Ascending aorta (tissue), 2 donors: ENCODE data around the gene SMARCD1. TPM values are rescaled to one million over a fixed set of nuclear protein-coding genes. Genes with fewer than 3 reads are reported as not detected.
A peak's percentile ranks its signal among the peaks of the same experiment; 100 is the strongest.
"Not testable (repeated sequence)": the region's sequence is repeated elsewhere in the genome, so short reads cannot be mapped to it uniquely, and the experiment has no call there.

Source experiments
- DNase-seq, 2 donors: peaks; one replicate each; pipeline ENCODE4 v3.0.0-alpha.2; 2019; ENCODE audit warnings: low spot score in 2 of 2
- H3K27ac ChIP-seq, 2 donors: fragments of 200-600 bp; sonication (generic); one replicate each; pipeline ENCODE4 v1.5.1; 2016 to 2017; ENCODE audit warnings: mild to moderate bottlenecking in 1 of 2
- H3K27me3 ChIP-seq: fragments of 200-600 bp; sonication (generic); one replicate; pipeline ENCODE4 v1.5.1; 2017
- H3K36me3 ChIP-seq, 2 donors: fragments of 200-600 bp; sonication (generic); one replicate each; pipeline ENCODE4 v1.5.1; 2016
- H3K4me1 ChIP-seq, 2 donors: fragments of 200-600 bp; sonication (generic); one replicate each; pipeline ENCODE4 v1.5.1; 2016 to 2017; ENCODE audit warnings: mild to moderate bottlenecking in 1 of 2
- H3K4me3 ChIP-seq, 2 donors: fragments of 200-600 bp; sonication (generic); one replicate each; pipeline ENCODE4 v1.5.1; 2016 to 2017; ENCODE audit warnings: mild to moderate bottlenecking in 1 of 2
- H3K9me3 ChIP-seq, 2 donors: fragments of 200-600 bp; sonication (generic); one replicate each; pipeline ENCODE4 v1.5.1; 2016
- intact Hi-C: fragments of 100-400 bp; cut with DNase I; formaldehyde crosslinking; loops from one replicate; pipeline ENCODE4 v1.15.1; 2023
- total RNA-seq: library from RNA; depleted of rRNA; stranded (reverse); fragments of >200 nt; gene quantifications from one replicate; pipeline ENCODE4 v1.1.0, GENCODE V29; 2016
- TF ChIP-seq, protein P1 (sequence below), 3 experiments: fragments of 200-600 bp in 2 of 3; fragments of 450-650 bp in 1 of 3; sonication (generic) in 2 of 3; IDR thresholded peaks; one replicate each; pipeline ENCODE4 v1.5.1; 2016 to 2019; ENCODE audit warnings: antibody characterized with exemption in 3 of 3, mild to moderate bottlenecking in 1 of 3, moderate library complexity in 1 of 3

The SMARCD1 gene
- total RNA-seq, 1 donor from 2014 or later, result 277 TPM

DNA sequence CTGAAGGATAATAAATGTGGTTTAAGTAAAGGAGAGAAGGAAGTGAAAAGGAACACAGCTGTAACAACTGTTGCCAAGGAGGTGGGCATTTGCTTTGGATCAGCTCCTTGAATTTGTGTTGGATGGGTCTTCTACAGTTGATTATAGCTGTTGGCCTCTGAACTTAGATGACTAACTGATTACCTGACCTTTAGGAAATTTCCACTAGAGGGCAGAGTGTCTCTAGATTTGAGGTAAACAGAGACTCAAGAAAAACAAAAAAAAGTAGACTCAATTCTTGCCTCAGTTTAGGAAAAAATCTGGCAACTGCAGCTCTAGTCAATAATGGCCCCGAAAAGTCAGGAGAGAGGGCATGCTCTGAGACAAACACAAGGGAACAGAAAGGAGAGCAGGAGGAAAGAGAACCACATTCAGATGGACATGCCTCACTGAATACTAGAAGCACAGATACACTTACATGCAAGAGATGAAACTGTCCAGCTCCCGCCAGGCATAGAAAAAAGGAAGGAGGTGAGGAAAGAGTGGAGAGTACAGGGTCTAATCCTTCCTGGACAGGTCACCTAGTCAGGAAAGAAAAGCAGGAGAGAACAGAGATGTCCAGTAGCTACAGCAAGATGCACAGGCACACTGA, 47.5 kb downstream of the SMARCD1 start:
- no peak for DNase-seq
- no peak overlapping the region for H3K4me3 ChIP-seq
- peaks cover 42 to 81% of the 10 kb centered on the region in 2 donors for H3K36me3 ChIP-seq
- intact Hi-C loops, result loop anchor here (5.0 kb wide), 1 partner anchor 35 kb away; the partner anchor contains the start of gene CERS5
- peak overlapping the region; percentile 48 to 53 for H3K27ac ChIP-seq
- TF ChIP-seq, protein P1, sequence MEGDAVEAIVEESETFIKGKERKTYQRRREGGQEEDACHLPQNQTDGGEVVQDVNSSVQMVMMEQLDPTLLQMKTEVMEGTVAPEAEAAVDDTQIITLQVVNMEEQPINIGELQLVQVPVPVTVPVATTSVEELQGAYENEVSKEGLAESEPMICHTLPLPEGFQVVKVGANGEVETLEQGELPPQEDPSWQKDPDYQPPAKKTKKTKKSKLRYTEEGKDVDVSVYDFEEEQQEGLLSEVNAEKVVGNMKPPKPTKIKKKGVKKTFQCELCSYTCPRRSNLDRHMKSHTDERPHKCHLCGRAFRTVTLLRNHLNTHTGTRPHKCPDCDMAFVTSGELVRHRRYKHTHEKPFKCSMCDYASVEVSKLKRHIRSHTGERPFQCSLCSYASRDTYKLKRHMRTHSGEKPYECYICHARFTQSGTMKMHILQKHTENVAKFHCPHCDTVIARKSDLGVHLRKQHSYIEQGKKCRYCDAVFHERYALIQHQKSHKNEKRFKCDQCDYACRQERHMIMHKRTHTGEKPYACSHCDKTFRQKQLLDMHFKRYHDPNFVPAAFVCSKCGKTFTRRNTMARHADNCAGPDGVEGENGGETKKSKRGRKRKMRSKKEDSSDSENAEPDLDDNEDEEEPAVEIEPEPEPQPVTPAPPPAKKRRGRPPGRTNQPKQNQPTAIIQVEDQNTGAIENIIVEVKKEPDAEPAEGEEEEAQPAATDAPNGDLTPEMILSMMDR (IDR thresholded peaks at IDR 0.05), result no peak
- H3K27me3 ChIP-seq, result no peaks in the 10 kb centered on the region
- no peaks in the 10 kb centered on the region for H3K9me3 ChIP-seq
- H3K4me1 ChIP-seq, result peaks cover 7 to 8% of the 10 kb centered on the region in 2 donors

DNA sequence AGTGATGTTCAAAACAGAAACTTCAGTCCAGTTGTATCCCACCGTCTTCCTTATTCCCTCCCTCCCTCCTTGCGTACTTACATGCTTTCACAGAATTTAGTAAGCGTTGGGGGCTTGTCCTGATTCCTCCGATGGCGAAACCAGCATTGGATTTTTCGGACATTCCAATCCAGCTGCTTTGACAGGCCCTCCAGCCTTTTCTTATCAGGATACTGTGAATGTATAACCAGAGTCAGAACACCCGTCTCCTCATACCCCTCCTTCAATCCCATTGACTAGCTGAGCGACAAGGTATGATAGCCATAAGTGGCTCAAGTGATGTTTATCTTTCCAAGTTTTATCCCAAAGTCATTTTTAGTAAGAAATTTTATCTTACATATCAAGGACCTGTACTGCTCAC, 57.9 kb downstream of the SMARCD1 start:
- TF ChIP-seq, protein P1 (IDR thresholded peaks at IDR 0.05), result no peak

DNA sequence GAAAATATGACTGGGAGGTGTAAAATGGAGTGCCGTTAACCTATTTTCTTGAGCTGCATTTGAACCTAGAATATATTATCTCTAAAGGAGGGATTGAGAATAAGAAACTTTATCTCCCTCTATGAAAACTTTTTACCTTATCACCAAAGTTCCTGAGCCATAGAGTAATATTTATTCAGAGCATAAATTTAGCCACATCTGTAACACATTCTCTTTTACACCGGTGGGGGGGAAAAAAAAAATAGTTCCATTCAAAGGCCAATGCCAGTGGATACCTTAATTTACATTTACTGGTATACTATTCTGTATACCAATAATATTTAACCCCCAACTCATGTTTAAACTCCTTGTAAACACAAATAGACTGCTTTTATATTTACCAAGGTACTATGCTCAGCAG, 60.3 kb downstream of the SMARCD1 start:
- TF ChIP-seq, protein P1 (IDR thresholded peaks at IDR 0.05), result no peak
- H3K4me3 ChIP-seq, result no peak overlapping the region
- no peak overlapping the region for H3K27ac ChIP-seq
- peaks cover 3 to 7% of the 10 kb centered on the region in 2 donors for H3K4me1 ChIP-seq
- no peak for DNase-seq
- H3K36me3 ChIP-seq, result peaks cover 11 to 20% of the 10 kb centered on the region in 2 donors
- H3K27me3 ChIP-seq, result no peaks in the 10 kb centered on the region
- intact Hi-C loops, result no loop called here
- no peaks in the 10 kb centered on the region for H3K9me3 ChIP-seq

More for the DNA sequence above, 57.9 kb downstream of the SMARCD1 start:
- peaks cover 13 to 21% of the 10 kb centered on the region in 2 donors for H3K36me3 ChIP-seq
- DNase-seq, result no peak
- intact Hi-C loops, result no loop called here
- H3K4me1 ChIP-seq, result peaks cover 3 to 7% of the 10 kb centered on the region in 2 donors
- H3K4me3 ChIP-seq, result no peak overlapping the region
- no peaks in the 10 kb centered on the region for H3K27me3 ChIP-seq
- no peak overlapping the region for H3K27ac ChIP-seq
- H3K9me3 ChIP-seq, result no peaks in the 10 kb centered on the region

DNA sequence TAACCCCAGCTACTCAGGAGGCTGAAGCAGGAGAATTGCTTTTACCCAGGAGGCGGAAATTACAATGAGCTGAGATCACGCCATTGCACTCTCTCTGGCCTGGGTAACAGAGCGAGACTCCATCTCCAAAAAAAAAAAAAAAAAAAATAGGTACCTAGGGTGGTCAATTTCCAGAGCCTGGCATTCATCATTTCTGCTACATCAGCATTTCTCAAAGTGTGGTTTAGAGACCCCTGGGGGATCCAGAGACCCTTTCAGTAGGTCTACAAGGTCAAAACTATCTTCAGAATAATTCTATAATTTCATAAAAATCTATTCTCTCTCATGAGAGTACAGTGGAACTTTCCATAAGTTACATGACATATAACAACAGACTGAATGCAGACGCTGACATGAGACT, 62.1 kb downstream of the SMARCD1 start:
- TF ChIP-seq, protein P1 (IDR thresholded peaks at IDR 0.05), result no peak

DNA sequence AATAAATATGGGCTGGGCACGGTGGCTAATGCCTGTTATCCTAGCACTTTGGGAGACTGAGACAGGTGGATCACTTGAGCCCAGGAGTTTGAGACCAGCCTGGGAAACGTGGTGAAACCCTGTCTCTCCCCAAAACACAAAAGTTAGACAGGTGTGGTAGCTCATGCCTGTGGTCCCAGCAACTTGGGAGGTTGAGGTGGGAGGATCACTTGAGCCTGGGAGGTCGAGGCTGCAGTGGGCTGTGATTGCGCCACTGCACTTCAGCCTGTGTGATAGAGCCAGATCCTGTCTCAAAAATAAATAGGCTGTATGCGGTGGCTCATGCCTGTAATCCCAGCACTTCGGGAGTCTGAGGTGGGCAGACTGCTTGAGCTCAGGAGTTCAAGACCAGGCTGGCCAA, 62.9 kb downstream of the SMARCD1 start:
- intact Hi-C loops, H3K4me1 ChIP-seq: not testable (repeated sequence)

More for the DNA sequence above, 62.1 kb downstream of the SMARCD1 start:
- no peak overlapping the region for H3K27ac ChIP-seq
- H3K36me3 ChIP-seq, result peaks cover 6 to 11% of the 10 kb centered on the region in 2 donors
- H3K9me3 ChIP-seq, result no peaks in the 10 kb centered on the region
- DNase-seq, result no peak
- H3K4me1 ChIP-seq, result peaks cover 3 to 7% of the 10 kb centered on the region in 2 donors
- H3K4me3 ChIP-seq, result no peak overlapping the region
- H3K27me3 ChIP-seq, result no peaks in the 10 kb centered on the region
- intact Hi-C loops, result no loop called here

DNA sequence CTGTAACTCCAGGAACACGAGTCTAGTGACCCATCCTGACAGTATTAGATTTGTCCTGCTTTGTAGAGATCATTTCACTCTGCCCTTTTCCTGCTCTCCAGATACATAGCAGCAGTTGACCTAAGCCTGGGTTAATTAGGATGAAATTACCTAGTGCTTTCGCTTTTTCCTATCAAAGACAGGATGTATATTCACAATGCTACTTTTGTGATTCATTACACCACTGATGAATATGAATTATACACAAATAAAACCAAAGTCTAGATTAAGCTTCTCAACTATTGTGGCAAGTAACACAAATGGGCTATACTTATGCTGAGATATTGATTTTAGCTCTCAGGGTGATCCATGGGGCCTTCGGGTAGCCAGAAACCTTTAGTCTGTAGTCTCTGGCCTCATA, 64.2 kb downstream of the SMARCD1 start:
- H3K4me1 ChIP-seq, result peaks cover 3 to 7% of the 10 kb centered on the region in 2 donors
- H3K27me3 ChIP-seq, result no peaks in the 10 kb centered on the region
- no peaks in the 10 kb centered on the region for H3K36me3 ChIP-seq
- no peaks in the 10 kb centered on the region for H3K9me3 ChIP-seq
- intact Hi-C loops, result no loop called here
- DNase-seq, result no peak
- TF ChIP-seq, protein P1 (IDR thresholded peaks at IDR 0.05), result no peak
- no peak overlapping the region for H3K27ac ChIP-seq
- no peak overlapping the region for H3K4me3 ChIP-seq

More for the DNA sequence above, 62.9 kb downstream of the SMARCD1 start:
- H3K36me3 ChIP-seq, result peaks cover 1 to 10% of the 10 kb centered on the region in 2 donors
- not testable (repeated sequence) for H3K9me3 ChIP-seq, DNase-seq, H3K27ac ChIP-seq, H3K4me3 ChIP-seq, H3K27me3 ChIP-seq

Other genes starting within 250 kb of the SMARCD1 start
- 2.6 TPM for gene BCDIN3D, start 242.2 kb upstream of the SMARCD1 start, total RNA-seq
- gene FAIM2, start 181.4 kb upstream of the SMARCD1 start, total RNA-seq, result 0.75 TPM
- gene AQP2, start 134.6 kb upstream of the SMARCD1 start, total RNA-seq, result not detected
- not detected for gene AQP5, start 123.5 kb upstream of the SMARCD1 start, total RNA-seq
- not detected for gene AQP6, start 112.4 kb upstream of the SMARCD1 start, total RNA-seq
- 5.1 TPM for gene RACGAP1, start 59.8 kb upstream of the SMARCD1 start, total RNA-seq
- gene ASIC1, start 27.7 kb upstream of the SMARCD1 start, total RNA-seq, result not detected
- 12.2 TPM for gene GPD1, start 18.7 kb downstream of the SMARCD1 start, total RNA-seq
- gene COX14, start 26.9 kb downstream of the SMARCD1 start, total RNA-seq, result 19.8 TPM
- gene CERS5, start 82.0 kb downstream of the SMARCD1 start, total RNA-seq, result 29.7 TPM
- gene LIMA1, start 198.2 kb downstream of the SMARCD1 start, total RNA-seq, result 79.4 TPM